ENCODE results near the gene C1QTNF9.

DNA sequence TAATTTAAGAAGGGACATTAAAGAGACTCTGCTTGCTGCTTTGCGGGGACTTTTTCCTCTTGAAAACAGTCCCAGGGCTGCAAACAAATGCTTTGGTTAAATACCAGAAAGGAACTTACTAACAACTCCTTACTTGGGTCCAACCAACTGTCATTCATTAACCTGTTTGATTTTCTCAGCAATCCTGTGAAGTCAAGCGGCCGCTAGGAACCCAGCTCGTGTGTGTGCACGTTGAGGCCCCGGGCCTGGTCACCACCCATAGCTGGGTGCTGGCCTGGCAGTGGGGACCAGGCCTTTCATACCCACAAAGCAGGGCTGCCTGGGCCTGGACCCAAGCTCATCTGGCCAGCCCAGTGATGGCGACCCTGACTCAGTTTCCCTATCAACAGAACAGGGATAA, 50.7 kb downstream of the C1QTNF9 start:
- TF ChIP-seq, protein P1, sequence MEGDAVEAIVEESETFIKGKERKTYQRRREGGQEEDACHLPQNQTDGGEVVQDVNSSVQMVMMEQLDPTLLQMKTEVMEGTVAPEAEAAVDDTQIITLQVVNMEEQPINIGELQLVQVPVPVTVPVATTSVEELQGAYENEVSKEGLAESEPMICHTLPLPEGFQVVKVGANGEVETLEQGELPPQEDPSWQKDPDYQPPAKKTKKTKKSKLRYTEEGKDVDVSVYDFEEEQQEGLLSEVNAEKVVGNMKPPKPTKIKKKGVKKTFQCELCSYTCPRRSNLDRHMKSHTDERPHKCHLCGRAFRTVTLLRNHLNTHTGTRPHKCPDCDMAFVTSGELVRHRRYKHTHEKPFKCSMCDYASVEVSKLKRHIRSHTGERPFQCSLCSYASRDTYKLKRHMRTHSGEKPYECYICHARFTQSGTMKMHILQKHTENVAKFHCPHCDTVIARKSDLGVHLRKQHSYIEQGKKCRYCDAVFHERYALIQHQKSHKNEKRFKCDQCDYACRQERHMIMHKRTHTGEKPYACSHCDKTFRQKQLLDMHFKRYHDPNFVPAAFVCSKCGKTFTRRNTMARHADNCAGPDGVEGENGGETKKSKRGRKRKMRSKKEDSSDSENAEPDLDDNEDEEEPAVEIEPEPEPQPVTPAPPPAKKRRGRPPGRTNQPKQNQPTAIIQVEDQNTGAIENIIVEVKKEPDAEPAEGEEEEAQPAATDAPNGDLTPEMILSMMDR (IDR thresholded peaks at IDR 0.05) = no peak
- no peak for TF ChIP-seq EZH2 (IDR thresholded peaks at IDR 0.05)
